Neural cell (in vitro differentiated cells): Measurements from ENCODE around the gene GAS2L3. TPM values are rescaled to one million over a fixed set of nuclear protein-coding genes. Genes with fewer than 3 reads are reported as not detected.
A peak's percentile ranks its signal among the peaks of the same experiment; 100 is the strongest.

Source experiments
- H2AFZ ChIP-seq: fragments of 200-600, 300-800 bp; sonication (generic), shearing (Covaris generic); 2 replicates; pipeline ENCODE4 v1.6.0; 2014; ENCODE audit warnings: low read depth, mild to moderate bottlenecking, antibody characterized with exemption, low read length, moderate library complexity
- H3F3A ChIP-seq: fragments of 200-600 bp; shearing (Covaris generic); 2 replicates; pipeline ENCODE4 v1.6.1; 2016; ENCODE audit warnings: mild to moderate bottlenecking, moderate library complexity, mixed read lengths, antibody characterized with exemption, low read length; ENCODE audit not compliant: insufficient read depth, poor library complexity, severe bottlenecking
- H3K27ac ChIP-seq: fragments of 200-600, 300-800 bp; sonication (generic), shearing (Covaris generic); 2 replicates; pipeline ENCODE4 v1.5.1; 2014; ENCODE audit warnings: mild to moderate bottlenecking, low read length, moderate library complexity
- H3K27me3 ChIP-seq: fragments of 300-800, 200-600 bp; sonication (generic), shearing (Covaris generic); 2 replicates; pipeline ENCODE4 v1.6.0; 2014; ENCODE audit warnings: mild to moderate bottlenecking, low read depth, low read length, moderate library complexity; ENCODE audit not compliant: insufficient read depth
- H3K36me3 ChIP-seq: fragments of 300-800, 200-600 bp; sonication (generic), shearing (Covaris generic); 2 replicates; pipeline ENCODE4 v1.5.1; 2014; ENCODE audit warnings: mild to moderate bottlenecking, antibody characterized with exemption, low read length, moderate library complexity; ENCODE audit not compliant: insufficient read depth
- H3K4me2 ChIP-seq: fragments of 300-800, 200-600 bp; sonication (generic), shearing (Covaris generic); 2 replicates; pipeline ENCODE4 v1.6.0; 2014; ENCODE audit warnings: mild to moderate bottlenecking, low read length
- H3K4me3 ChIP-seq: fragments of 300-800, 200-600 bp; sonication (generic), shearing (Covaris generic); 2 replicates; pipeline ENCODE4 v1.5.1; 2014; ENCODE audit warnings: mild to moderate bottlenecking, low read length, moderate library complexity
- H3K79me2 ChIP-seq: fragments of 200-600 bp; shearing (Covaris generic); replicated peaks from 2 replicates; pipeline ENCODE4 v1.6.0; 2014; ENCODE audit warnings: mild to moderate bottlenecking, low read length, moderate library complexity; ENCODE audit not compliant: insufficient read depth
- H3K9ac ChIP-seq: fragments of 300-800, 200-600 bp; sonication (generic), shearing (Covaris generic); 2 replicates; pipeline ENCODE4 v1.6.1; 2016; ENCODE audit warnings: mild to moderate bottlenecking, low read length, mixed read lengths
- H3K9me2 ChIP-seq: fragments of 200-600 bp; shearing (Covaris generic); 2 replicates; pipeline ENCODE4 v1.6.1; 2016; ENCODE audit warnings: mild to moderate bottlenecking, low read length, mixed read lengths; ENCODE audit not compliant: insufficient read depth
- H3K9me3 ChIP-seq: fragments of 200-600, 300-800 bp; sonication (generic), shearing (Covaris generic); 2 replicates; pipeline ENCODE4 v1.6.1; 2016; ENCODE audit warnings: mild to moderate bottlenecking, mixed run types, low read length, moderate library complexity, mixed read lengths
- H4K20me1 ChIP-seq: fragments of 200-600 bp; shearing (Covaris generic); 2 replicates; pipeline ENCODE4 v1.6.1; 2016; ENCODE audit warnings: mild to moderate bottlenecking, mixed run types; ENCODE audit not compliant: insufficient read depth
- CTCF ChIP-seq: fragments of 450-650 bp; IDR thresholded peaks from 2 replicates; pipeline ENCODE4 v1.5.1; 2014; ENCODE audit warnings: antibody characterized with exemption, mild to moderate bottlenecking, moderate library complexity; ENCODE audit not compliant: poor library complexity, severe bottlenecking
- EP300 ChIP-seq: fragments of 450-650 bp; conservative IDR thresholded peaks from 2 replicates; pipeline ENCODE4 v1.6.1; 2014; ENCODE audit warnings: antibody characterized with exemption, mild to moderate bottlenecking, moderate library complexity; ENCODE audit not compliant: poor library complexity, severe bottlenecking
- EZH2 ChIP-seq: fragments of 200-600, 300-800 bp; shearing (Covaris generic), sonication (generic); IDR thresholded peaks from 2 replicates; pipeline ENCODE4 v1.6.1; 2014; ENCODE audit warnings: antibody characterized with exemption, low read length, borderline replicate concordance, mild to moderate bottlenecking; ENCODE audit not compliant: insufficient read depth, poor library complexity, severe bottlenecking
- MXI1 ChIP-seq: fragments of 450-650 bp; conservative IDR thresholded peaks from 2 replicates; pipeline ENCODE4 v1.6.1; 2014; ENCODE audit warnings: antibody characterized with exemption, mild to moderate bottlenecking; ENCODE audit not compliant: poor library complexity, severe bottlenecking
- POLR2AphosphoS5 ChIP-seq: IDR thresholded peaks from 2 replicates; pipeline ENCODE4 v1.6.1; 2012
- RAD21 ChIP-seq: fragments of 450-650 bp; conservative IDR thresholded peaks from 2 replicates; pipeline ENCODE4 v1.6.1; 2014; ENCODE audit warnings: antibody characterized with exemption, mild to moderate bottlenecking, moderate library complexity
- REST ChIP-seq: IDR thresholded peaks from 2 replicates; pipeline ENCODE4 v1.6.1; 2012; ENCODE audit warnings: borderline replicate concordance
- SMC3 ChIP-seq: fragments of 450-650 bp; conservative IDR thresholded peaks from 2 replicates; pipeline ENCODE4 v1.6.1; 2014; ENCODE audit warnings: antibody characterized with exemption, mild to moderate bottlenecking, moderate library complexity; ENCODE audit not compliant: poor library complexity
- TAF1 ChIP-seq: IDR thresholded peaks from 2 replicates; pipeline ENCODE4 v1.6.1; 2012; ENCODE audit warnings: low read depth
- polyA plus RNA-seq: library from polyadenylated mRNA; depleted of rRNA; stranded (reverse); fragments of >200 nt; gene quantifications from 2 replicates; pipeline ENCODE4 v1.2.3, GENCODE V29; 2014

The GAS2L3 gene
- polyA plus RNA-seq, 1 donor from 2014 or later = 0.67 TPM

- no peaks in the 10 kb centered on the region for H3K9me3 ChIP-seq
- no peaks in the 10 kb centered on the region for H3K79me2 ChIP-seq
- H4K20me1 ChIP-seq = no peaks in the 10 kb centered on the region
- no peaks in the 10 kb centered on the region for H3K27me3 ChIP-seq
- H3K4me3 ChIP-seq = no peak overlapping the region
- H2AFZ ChIP-seq = no peak overlapping the region
- H3K27ac ChIP-seq = no peak overlapping the region
- H3K4me2 ChIP-seq = no peak overlapping the region
- no peaks in the 10 kb centered on the region for H3K36me3 ChIP-seq
- H3K9me2 ChIP-seq = no peaks in the 10 kb centered on the region
- H3K9ac ChIP-seq = no peak overlapping the region
- no peaks in the 10 kb centered on the region for H3F3A ChIP-seq
- TF ChIP-seq EP300 (no peak), RAD21 (no peak), CTCF (no peak), MXI1 (no peak), REST (no peak), SMC3 (no peak), TAF1 (no peak), POLR2AphosphoS5 (no peak), EZH2 (no peak)
These were observed 93.1 kb downstream of the GAS2L3 start for GRCh38 chr12:100666588-100666987.

- Histone ChIP-seq H3K4me3 (peak overlapping the region; percentile 28), H3K9me3 (no peaks in the 10 kb centered on the region), H2AFZ (no peak overlapping the region), H3K27me3 (no peaks in the 10 kb centered on the region), H3F3A (no peaks in the 10 kb centered on the region), H3K9ac (no peak overlapping the region), H3K79me2 (no peaks in the 10 kb centered on the region), H4K20me1 (no peaks in the 10 kb centered on the region), H3K4me2 (no peak overlapping the region), H3K36me3 (no peaks in the 10 kb centered on the region), H3K27ac (no peak overlapping the region), H3K9me2 (no peaks in the 10 kb centered on the region)
- no peak for TF ChIP-seq EP300
- peak; percentile 62 for TF ChIP-seq RAD21
- TF ChIP-seq CTCF = peak; percentile 69
- TF ChIP-seq REST = no peak
- no peak for TF ChIP-seq POLR2AphosphoS5
- no peak for TF ChIP-seq MXI1
- no peak for TF ChIP-seq TAF1
- no peak for TF ChIP-seq EZH2
- peak; percentile 69 for TF ChIP-seq SMC3
These were observed 95.6 kb downstream of the GAS2L3 start for GRCh38 chr12:100668945-100669536.
